NCI-H460 (cell line): Measurements from ENCODE around the gene LRRC46. TPM values are rescaled to one million over a fixed set of nuclear protein-coding genes. Genes with fewer than 3 reads are reported as not detected.

Source experiments
- DNase-seq: peaks from one replicate; pipeline ENCODE4 v3.0.0-alpha.2; 2016; ENCODE audit warnings: low read depth; ENCODE audit errors: extremely low read depth
- total RNA-seq: library from RNA; depleted of rRNA; stranded (reverse); fragments of >200 nt; shearing (Covaris generic); gene quantifications from 2 replicates; pipeline ENCODE4 v1.2.3, GENCODE V29; 2014

LRRC46 gene
- total RNA-seq, 1 experiment from 2014 or later = 0.20 TPM

- DNase-seq = no peak
These were observed 40.7 kb downstream of the LRRC46 start for GRCh38 chr17:47872019-47872650.

DNA sequence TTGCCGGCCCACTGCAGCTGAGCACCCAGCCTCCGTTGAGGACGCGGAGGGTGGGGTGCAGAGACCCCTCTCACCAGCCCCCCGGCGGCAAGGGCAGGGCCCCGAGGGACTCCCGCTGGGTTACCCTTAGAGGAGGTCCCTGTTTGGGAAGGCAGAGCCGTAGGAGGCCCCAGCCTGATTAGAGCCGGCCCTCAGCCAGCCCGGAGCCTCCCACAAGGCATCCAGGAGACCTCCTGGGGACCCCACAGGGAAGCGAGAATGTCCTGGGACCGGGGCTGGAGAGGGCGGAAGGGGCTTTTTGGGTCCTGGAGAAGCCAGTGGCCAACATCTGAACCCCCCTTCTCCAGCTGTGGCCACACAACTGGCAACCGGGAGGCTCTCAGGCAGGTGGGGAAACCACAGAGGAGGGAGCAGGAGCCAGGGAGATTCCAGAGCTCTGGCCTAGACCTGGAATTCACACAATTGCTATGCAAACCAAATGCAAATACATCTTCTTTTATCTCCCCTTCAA is 41.2 kb downstream of the LRRC46 start:
- DNase-seq = no peak

DNA sequence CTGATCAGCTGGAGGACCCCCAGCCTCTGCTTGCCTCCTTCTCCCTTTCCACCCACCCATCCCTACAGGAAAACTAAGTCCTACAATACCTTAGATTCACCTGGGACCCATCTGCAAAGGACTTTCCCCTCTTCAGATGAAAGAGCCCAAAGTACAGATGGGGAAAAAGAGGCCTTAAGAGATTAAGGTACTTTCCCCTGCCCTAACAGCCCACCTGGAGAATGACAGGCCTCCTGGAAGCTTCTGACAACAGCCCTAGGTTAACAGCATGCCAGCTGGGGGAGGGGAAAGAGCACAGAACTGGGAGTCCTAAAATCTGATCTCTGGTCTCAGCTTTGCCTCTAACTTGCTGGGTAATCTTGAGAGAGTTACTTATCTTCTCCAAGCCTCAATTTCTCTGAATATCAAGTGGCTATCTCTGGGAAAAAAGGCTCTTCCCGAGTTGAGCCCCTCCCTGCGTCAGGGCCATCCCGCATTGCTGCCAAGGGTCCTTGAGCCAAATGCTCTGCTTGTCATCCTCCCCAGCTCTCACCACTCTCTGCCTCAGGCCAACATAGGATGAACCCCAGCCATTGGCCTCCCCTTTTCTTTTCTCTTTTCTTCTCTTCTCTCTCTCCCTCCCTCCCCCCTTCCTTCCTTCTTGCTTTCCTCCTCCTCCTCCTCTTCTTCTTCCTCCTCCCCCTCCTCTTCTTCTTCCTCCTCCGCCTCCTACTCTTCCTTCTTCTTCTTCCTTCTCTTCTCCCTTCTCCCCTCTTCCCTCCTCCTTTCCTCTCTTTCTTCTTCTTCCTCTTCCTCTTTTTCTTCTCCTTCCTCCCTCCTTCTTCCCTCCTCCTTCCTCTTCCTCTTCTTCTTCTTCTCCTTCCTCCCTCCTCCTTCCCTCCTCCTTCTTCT is 42.0 kb downstream of the LRRC46 start:
- DNase-seq = no peak

- DNase-seq = no peak
These were observed 43.8 kb downstream of the LRRC46 start for GRCh38 chr17:47875011-47875985.

DNA sequence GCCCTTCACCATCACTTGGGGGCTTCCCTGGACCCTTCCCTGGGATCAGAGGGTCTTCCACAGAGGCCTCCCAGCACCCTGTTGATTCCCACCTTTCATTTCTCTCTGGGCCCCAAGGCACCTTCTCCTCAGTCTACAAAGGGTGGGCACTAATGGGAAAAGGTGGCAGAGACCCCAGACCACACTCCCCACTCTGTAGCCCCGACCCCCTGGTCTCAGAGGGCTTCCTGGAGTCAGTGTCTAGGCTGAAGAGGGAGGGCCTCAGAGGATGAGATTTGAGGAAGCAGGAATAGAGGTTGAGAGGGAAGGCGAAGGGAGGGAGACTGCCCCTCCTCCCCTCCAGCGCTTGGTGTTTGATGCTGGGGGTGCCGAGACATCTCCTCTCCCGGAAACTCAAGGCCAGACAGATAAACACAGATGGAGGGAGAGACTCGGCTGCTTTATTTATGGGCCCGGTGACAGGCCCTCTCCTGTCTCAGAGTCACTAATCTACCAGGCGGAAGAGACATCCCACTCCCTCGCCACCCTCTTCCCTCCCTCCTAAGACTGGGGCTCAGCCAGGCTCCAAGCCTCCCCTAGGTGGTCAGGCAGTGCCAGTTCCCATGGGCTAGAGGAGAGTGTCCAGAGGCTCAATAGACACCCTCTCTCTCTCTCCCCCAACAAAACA is 46.0 kb downstream of the LRRC46 start:
- DNase-seq = no peak

DNA sequence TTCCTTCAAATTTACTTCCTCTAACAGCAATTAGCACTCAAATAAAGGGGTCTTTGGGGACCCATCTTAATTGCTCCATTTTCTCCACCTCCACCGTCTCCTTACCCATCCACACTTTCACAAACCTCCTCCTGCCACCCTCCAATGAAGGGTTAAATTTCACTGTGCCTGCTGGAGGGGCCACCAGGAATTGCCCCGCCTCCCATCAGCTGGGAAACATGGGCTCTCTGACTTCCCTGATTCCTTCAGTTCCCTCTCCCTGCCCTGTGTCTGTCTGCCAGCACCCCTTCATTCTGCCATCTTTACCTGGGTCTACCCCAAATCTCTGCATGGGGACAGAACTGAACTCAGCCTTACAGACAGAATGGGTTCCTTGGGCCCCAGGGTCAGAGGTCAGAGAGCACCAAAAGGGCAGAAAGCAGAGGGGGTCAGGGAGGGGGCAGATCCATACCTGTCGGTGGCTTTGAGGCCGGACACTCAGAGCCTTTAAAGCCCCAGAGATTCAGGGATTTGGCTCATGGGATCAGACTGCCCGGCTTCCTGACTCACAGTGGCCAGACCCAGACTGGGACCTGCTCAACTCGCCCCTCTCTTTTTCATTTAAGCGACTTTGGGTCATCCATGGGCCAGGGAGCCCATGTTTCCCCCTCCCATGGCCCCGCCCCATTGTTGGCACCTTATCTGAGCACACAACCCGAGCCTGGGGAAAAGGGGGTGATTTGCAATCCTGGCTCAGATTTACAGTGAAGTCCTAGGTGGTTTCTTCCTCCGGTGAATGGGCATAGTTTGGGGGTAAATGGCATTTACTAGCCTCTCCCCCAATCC is 46.9 kb downstream of the LRRC46 start:
- no peak for DNase-seq

GRCh38 chr17:47879028-47879585 is 47.6 kb downstream of the LRRC46 start:
- no peak for DNase-seq

DNA sequence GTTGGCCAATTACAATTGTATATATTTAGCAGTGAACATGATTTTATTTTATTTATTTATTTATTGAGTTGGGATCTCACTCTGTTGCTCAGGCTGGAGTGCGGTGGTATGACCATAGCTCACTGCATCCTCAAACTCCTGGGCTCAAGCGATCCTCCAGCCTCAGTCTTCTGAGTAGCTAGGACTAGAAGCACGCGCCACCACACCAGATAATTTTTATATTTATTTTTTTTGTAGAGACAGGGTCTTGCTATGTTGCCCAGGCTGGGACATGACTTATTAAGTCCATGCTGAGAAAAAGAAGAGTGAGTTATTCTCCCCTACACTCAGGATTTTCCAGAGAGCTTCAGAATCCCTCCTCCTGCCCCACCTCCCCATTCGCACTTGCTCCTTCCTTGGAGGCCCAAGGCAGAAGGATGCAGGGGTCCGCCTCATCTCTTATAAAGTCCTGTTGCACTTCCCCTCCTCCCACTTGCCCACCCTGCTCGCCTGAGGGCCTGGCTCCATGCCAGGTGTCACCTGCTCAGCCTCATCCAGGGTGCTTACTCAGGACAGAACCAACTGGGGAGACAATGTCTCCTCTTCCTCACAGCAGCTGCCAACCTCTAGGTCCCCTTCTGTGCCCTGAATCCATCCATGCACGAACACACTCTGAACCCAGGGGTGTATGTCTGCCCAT is 48.4 kb downstream of the LRRC46 start:
- no peak for DNase-seq

DNA sequence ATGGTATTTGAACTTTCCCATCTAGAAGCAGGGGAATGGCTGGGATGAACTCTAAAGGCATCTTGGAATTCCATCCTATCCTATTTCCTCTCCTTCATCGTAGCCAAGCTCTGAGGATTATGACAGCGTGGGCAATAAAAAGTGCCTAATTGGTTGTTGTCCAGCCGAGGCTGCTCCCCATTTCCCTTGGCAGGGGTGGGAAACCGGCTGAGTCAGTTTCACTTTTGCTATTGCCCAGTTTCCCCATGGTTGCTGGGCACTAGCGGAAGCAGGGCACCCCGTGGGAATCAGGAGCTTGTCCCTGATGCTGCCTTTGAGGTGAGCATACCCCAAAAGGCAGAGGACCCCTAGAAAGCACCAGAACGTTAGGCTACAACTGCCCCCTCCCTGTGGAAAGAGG is 50.8 kb downstream of the LRRC46 start:
- DNase-seq = no peak

DNA sequence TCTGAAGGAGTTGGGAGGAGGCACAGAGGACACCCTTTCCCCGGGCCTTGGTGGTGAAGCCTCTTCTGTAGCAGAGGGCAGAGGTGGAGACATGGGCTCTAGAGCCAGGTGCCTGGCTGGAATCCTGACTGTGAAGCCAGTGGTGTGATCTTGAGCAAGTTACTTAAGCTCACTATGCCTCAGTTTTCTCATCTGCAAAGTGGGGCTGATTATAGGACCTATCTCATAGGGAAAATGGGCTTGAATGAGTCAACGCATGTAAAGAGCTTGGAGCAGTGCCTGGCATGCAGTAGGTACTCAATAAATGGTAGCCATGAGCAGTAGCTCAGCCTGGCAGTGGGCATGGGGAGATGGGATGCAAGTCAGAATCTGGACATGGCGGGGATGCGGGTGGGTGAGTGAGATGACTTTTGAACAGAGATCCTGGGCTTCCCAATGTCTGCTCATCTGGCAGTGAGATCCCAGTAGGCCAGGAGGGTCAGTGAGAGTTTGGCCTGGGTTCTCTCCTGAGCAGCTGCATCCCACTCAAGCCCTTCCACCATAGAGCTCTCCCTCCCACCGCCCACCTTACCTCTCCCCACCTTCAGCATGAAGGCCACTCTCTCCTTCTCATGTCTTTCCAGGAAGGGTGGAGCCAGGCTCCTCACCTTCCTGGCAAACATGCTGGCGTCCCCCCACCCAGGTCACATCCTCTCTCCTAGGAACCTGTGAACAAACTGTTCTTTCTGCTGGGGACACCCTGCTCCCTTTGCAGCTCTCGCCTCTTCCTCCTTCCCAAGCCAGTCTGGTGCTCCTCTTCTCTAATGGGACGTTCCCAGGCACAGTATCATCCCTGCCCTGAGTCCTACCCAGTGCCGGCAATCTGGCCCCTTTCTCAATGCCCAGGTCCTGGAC is 51.5 kb downstream of the LRRC46 start:
- no peak for DNase-seq

DNA sequence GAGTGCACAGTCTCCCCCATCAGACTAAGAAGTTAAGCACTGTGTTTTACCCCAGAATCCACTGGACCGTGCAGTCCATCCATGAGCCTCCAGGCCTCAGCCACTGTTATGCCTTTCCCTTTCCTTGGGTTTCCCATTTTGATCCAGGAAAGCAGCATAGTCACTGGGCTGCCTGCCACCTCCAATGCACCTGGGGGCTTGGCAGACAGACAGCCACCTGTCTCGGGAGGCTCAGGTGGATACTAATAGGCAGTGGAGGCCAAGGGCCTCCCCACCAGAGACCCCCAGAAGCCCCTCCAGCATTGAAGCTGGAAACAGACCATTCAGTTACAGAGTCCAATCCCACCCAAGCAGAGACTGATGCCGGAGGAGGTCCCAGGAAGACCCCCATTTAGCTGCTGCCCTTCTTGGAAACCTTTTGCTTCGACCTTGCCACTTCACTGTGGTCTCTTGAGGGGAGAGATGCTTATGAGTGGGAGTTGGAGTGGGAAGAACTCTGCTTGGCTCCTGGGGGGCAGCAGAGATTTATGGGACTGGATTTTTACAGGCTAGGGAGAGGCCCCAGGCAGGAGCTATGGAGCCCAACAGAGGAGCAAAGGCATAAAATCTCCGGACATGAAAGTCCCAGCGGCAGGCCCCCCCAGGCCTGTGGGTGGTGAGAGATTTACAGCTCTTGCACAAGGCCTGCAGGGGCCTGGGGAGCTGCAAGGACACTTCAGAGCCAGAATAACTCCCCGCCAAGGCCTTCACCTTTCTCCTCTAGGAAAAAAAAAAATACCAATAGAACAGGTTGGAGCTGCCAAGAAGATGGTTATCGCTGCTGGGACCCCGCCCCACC is 52.3 kb downstream of the LRRC46 start:
- DNase-seq = no peak

DNA sequence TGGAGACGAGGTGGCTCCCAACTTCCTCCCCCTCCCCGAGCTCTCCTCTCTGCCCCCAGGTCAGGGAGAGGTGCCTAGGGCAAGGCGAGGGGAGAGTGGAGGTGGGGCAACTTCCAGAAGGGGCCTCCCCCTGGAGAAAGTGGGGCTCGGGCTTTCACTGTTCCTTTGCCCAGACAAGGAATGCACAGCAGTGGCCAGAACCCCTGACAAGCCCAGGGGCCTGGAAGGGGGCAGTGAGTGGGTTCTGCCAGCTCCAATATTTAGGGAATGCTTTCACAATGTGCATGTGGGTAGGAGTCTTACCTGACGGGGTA is 52.9 kb downstream of the LRRC46 start:
- no peak for DNase-seq

DNA sequence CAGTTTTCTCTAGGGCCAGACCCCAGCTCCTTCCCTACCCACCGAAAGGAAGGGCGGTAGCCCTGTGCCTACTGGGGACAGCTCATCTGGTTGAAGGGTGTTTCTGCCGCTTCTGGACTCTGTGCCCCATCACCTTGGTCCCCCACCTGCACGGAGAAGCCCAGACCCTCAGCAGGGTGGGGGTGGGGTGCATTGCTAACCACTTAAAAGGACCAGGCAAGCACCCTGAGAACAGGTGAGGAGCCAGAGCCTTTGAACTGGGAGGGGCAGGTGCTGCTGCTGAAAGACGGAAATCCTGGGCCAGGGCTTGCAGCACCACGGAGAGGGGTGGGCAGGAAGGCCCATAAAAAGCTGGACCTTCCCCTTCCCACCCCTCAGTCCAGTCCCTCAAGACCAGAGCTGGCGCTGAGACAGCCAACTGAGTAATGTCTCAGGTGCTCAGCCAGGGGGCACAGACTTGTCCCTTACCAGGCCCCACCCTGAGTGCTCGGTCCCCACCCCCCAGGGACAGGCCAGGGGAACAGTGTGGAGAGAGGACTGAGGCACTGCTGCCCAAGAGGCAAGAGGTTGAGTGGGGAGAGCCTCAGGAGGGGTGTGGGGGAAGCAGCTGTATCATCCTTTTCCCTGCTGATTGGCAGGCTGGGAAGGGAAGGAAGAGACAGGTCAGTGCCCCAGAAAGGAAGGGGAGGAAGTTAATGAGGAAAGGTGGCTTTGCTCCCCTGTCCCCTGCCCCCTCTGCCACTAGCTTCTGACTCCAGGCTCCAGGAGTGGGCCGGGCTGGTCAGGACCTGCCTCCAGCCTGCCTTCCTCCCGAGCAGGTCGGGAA is 53.6 kb downstream of the LRRC46 start:
- DNase-seq = no peak
